Liver (tissue), 3 donors: ENCODE data around the gene GABARAP.

ENCODE experiments used
- EGR1 ChIP-seq, 2 donors: IDR thresholded peaks; 2 replicates each; pipeline ENCODE4 v1.6.1; 2016 to 2018; ENCODE audit warnings: antibody characterized with exemption in 2 of 2, low read depth in 2 of 2
- FOXA1 ChIP-seq: IDR thresholded peaks from 2 replicates; pipeline ENCODE4 v1.6.1; 2016; ENCODE audit warnings: antibody characterized with exemption
- RAD21 ChIP-seq, 2 donors: IDR thresholded peaks; 2 replicates each; pipeline ENCODE4 v1.6.1; 2016; ENCODE audit warnings: antibody characterized with exemption in 2 of 2, mild to moderate bottlenecking in 2 of 2
- TAF1 ChIP-seq: conservative IDR thresholded peaks from 2 replicates; pipeline ENCODE4 v1.6.1; 2016; ENCODE audit warnings: antibody characterized with exemption, mild to moderate bottlenecking
- TF ChIP-seq, protein P1 (sequence below): IDR thresholded peaks from 2 replicates; pipeline ENCODE4 v1.6.1; 2016; ENCODE audit warnings: antibody characterized with exemption, mild to moderate bottlenecking
- TF ChIP-seq, protein P2 (sequence below): fragments of 150-350 bp; IDR thresholded peaks from 2 replicates; pipeline ENCODE4 v1.5.1; 2017; ENCODE audit warnings: improper control_type of control experiment, low read depth, low read length; ENCODE audit not compliant: missing input control
- TF ChIP-seq, protein P3 (sequence below): IDR thresholded peaks from 2 replicates; pipeline ENCODE4 v1.6.1; 2016; ENCODE audit warnings: antibody characterized with exemption
- TF ChIP-seq, protein P4 (sequence below): IDR thresholded peaks from 2 replicates; pipeline ENCODE4 v1.6.1; 2016; ENCODE audit warnings: antibody characterized with exemption
- donor health status: healthy.
- donor health status: healthy.

DNA sequence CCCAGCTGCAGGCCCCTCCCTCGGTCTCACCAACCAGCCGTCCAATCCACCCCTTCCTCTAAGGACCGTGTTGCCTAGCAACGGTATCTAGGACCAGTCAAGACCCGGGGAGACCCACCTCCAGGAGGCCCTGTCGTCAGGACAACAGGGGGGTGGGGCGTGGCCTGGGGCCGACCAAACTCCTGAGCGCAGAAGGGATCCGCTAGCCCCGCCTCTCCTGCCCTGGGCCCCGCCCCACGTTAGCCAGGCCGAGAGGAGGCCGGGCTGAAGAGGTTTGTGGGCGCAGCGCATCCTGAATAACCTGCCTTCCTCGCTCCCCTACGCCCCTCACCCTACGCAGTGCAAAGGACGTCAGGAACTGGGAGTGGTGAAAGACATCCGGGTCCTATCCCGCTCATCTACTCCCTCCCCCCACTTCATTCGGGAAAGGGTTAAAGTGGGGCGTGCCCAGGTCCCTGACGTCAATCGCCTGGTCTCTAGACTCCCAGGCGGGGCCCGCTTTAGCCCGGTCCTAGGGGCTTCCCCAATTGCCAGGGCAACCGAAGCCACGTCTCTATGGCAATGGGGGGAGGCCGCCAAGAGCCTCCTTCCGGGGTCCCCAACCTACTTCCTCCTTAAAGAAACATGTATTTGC lies 37.3 kb downstream of the GABARAP start:
- TF ChIP-seq, protein P1, sequence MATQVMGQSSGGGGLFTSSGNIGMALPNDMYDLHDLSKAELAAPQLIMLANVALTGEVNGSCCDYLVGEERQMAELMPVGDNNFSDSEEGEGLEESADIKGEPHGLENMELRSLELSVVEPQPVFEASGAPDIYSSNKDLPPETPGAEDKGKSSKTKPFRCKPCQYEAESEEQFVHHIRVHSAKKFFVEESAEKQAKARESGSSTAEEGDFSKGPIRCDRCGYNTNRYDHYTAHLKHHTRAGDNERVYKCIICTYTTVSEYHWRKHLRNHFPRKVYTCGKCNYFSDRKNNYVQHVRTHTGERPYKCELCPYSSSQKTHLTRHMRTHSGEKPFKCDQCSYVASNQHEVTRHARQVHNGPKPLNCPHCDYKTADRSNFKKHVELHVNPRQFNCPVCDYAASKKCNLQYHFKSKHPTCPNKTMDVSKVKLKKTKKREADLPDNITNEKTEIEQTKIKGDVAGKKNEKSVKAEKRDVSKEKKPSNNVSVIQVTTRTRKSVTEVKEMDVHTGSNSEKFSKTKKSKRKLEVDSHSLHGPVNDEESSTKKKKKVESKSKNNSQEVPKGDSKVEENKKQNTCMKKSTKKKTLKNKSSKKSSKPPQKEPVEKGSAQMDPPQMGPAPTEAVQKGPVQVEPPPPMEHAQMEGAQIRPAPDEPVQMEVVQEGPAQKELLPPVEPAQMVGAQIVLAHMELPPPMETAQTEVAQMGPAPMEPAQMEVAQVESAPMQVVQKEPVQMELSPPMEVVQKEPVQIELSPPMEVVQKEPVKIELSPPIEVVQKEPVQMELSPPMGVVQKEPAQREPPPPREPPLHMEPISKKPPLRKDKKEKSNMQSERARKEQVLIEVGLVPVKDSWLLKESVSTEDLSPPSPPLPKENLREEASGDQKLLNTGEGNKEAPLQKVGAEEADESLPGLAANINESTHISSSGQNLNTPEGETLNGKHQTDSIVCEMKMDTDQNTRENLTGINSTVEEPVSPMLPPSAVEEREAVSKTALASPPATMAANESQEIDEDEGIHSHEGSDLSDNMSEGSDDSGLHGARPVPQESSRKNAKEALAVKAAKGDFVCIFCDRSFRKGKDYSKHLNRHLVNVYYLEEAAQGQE = no peak
- TF ChIP-seq, protein P2, sequence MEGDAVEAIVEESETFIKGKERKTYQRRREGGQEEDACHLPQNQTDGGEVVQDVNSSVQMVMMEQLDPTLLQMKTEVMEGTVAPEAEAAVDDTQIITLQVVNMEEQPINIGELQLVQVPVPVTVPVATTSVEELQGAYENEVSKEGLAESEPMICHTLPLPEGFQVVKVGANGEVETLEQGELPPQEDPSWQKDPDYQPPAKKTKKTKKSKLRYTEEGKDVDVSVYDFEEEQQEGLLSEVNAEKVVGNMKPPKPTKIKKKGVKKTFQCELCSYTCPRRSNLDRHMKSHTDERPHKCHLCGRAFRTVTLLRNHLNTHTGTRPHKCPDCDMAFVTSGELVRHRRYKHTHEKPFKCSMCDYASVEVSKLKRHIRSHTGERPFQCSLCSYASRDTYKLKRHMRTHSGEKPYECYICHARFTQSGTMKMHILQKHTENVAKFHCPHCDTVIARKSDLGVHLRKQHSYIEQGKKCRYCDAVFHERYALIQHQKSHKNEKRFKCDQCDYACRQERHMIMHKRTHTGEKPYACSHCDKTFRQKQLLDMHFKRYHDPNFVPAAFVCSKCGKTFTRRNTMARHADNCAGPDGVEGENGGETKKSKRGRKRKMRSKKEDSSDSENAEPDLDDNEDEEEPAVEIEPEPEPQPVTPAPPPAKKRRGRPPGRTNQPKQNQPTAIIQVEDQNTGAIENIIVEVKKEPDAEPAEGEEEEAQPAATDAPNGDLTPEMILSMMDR = no peak
- TF ChIP-seq TAF1 = no peak
- TF ChIP-seq, protein P3, sequence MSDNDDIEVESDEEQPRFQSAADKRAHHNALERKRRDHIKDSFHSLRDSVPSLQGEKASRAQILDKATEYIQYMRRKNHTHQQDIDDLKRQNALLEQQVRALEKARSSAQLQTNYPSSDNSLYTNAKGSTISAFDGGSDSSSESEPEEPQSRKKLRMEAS = no peak
- no peak for TF ChIP-seq FOXA1
- TF ChIP-seq EGR1 (IDR thresholded peaks at IDR 0.05; ENCODE audit: low read depth in 2 of 2) = no peak
- TF ChIP-seq, protein P4, sequence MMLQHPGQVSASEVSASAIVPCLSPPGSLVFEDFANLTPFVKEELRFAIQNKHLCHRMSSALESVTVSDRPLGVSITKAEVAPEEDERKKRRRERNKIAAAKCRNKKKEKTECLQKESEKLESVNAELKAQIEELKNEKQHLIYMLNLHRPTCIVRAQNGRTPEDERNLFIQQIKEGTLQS = no peak
- no peak for TF ChIP-seq RAD21 (IDR thresholded peaks at IDR 0.05)
